Breast epithelium (tissue), 4 donors: ENCODE results near the gene SLC2A11. TPM values are rescaled to one million over a fixed set of nuclear protein-coding genes. Genes with fewer than 3 reads are reported as not detected.

Source experiments
- DNase-seq, 2 donors: peaks; one replicate each; pipeline ENCODE4 v3.0.0-alpha.2; 2019; ENCODE audit warnings: low spot score in 2 of 2
- H3K27ac ChIP-seq, 2 donors: fragments of 200-600 bp; sonication (generic) in 1 of 2; one replicate each; pipeline ENCODE4 v1.5.1; 2016 to 2019; ENCODE audit warnings: mild to moderate bottlenecking in 1 of 2
- H3K27me3 ChIP-seq, 2 donors: fragments of 200-600 bp; sonication (generic) in 1 of 2; one replicate each; pipeline versions ENCODE4 v1.5.1 to v1.6.0; 2017 to 2019; ENCODE audit warnings: control low read depth in 1 of 2, mild to moderate bottlenecking in 1 of 2
- H3K36me3 ChIP-seq: fragments of 200-600 bp; one replicate; pipeline ENCODE4 v1.5.1; 2019
- H3K4me1 ChIP-seq, 2 donors: fragments of 200-600 bp; sonication (generic); one replicate each; pipeline ENCODE4 v1.5.1; 2016 to 2019; ENCODE audit warnings: control low read depth in 1 of 2
- H3K4me3 ChIP-seq, 3 donors: fragments of 200-600 bp; sonication (generic); 1 replicate in 2 of 3; 2 replicates in 1 of 3; pipeline ENCODE4 v1.5.1; 2016 to 2019; ENCODE audit warnings: mild to moderate bottlenecking in 3 of 3, moderate library complexity in 2 of 3
- H3K9me3 ChIP-seq, 2 donors: fragments of 200-600 bp; sonication (generic) in 1 of 2; one replicate each; pipeline ENCODE4 v1.5.1; 2016 to 2019; ENCODE audit warnings: control low read depth in 1 of 2
- POLR2A ChIP-seq: fragments of 450-650 bp; IDR thresholded peaks from one replicate; pipeline ENCODE4 v1.6.1; 2016; ENCODE audit warnings: antibody characterized with exemption, mild to moderate bottlenecking, moderate library complexity
- POLR2AphosphoS5 ChIP-seq, 3 donors: sonication (generic); formaldehyde crosslinking; IDR thresholded peaks; one replicate each; pipeline ENCODE4 v1.6.1; 2017; ENCODE audit warnings: antibody characterized with exemption in 3 of 3
- intact Hi-C: fragments of 100-400 bp; cut with DNase I; formaldehyde crosslinking; loops from one replicate; pipeline ENCODE4 v1.15.1; 2023; ENCODE audit warnings: low total_unique reads
- total RNA-seq, 3 donors: library from RNA; depleted of rRNA; stranded (reverse); fragments of >200 nt; gene quantifications; one replicate each; pipeline ENCODE4 v1.1.0, GENCODE V29; 2016
- TF ChIP-seq, protein P1 (sequence below), 3 donors: fragments of 450-650 bp; IDR thresholded peaks; one replicate each; pipeline ENCODE4 v1.5.1; 2016 to 2017; ENCODE audit warnings: antibody characterized with exemption in 3 of 3, mild to moderate bottlenecking in 3 of 3, moderate library complexity in 3 of 3

Gene SLC2A11
- total RNA-seq, 3 donors from 2014 or later, result 10.2 to 17.0 (median 13.1) TPM

DNA sequence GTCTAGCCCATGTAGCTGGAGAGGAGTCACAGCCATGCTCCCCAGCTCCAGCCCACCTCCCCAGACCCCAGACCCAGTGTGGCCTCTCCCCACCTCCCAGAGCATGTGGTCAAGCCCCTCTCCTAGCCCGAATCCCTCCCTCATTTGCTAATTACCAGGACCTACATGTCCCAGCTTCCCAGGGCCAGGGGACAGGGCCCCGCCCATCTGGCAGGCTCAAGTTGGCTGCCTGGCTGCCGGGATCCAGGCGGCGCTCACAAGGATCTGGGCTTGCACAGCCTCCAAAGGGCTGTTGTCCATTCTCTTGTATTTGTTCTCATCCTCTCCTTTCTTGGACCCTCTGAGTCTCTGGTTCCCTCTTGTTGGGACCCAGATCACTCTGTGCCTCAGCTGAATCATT is 31.9 kb downstream of the SLC2A11 start:
- no peak overlapping the region for H3K4me3 ChIP-seq
- TF ChIP-seq, protein P1, sequence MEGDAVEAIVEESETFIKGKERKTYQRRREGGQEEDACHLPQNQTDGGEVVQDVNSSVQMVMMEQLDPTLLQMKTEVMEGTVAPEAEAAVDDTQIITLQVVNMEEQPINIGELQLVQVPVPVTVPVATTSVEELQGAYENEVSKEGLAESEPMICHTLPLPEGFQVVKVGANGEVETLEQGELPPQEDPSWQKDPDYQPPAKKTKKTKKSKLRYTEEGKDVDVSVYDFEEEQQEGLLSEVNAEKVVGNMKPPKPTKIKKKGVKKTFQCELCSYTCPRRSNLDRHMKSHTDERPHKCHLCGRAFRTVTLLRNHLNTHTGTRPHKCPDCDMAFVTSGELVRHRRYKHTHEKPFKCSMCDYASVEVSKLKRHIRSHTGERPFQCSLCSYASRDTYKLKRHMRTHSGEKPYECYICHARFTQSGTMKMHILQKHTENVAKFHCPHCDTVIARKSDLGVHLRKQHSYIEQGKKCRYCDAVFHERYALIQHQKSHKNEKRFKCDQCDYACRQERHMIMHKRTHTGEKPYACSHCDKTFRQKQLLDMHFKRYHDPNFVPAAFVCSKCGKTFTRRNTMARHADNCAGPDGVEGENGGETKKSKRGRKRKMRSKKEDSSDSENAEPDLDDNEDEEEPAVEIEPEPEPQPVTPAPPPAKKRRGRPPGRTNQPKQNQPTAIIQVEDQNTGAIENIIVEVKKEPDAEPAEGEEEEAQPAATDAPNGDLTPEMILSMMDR (IDR thresholded peaks at IDR 0.05), result no peak
- TF ChIP-seq POLR2AphosphoS5 (IDR thresholded peaks at IDR 0.05) (no peak), POLR2A (no peak)
- no peak for DNase-seq
- H3K9me3 ChIP-seq, result no peaks in the 10 kb centered on the region
- H3K27ac ChIP-seq, result no peak overlapping the region
- no peaks in the 10 kb centered on the region for H3K4me1 ChIP-seq
- intact Hi-C loops, result no loop called here
- no peaks in the 10 kb centered on the region for H3K36me3 ChIP-seq
- H3K27me3 ChIP-seq, result no peaks in the 10 kb centered on the region

DNA sequence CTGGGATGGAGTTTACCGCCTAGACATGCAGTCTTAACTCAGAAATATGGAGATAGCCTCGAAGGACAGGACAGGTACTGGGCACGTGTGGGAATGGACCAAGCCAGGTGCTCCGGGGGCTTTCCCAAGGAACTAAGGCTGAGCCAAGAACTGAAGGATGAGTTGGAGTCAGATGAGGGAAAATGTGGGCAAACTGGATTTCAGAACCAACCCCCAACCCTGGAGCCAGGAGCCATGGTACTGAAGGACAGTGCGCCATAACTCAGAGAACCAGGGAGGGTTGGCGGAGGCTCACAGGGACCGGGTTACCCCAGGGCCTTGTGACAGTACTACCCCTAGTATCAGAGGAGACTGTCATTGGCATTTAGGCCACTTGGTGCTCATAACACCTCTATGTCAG is 34.1 kb downstream of the SLC2A11 start:
- no peak overlapping the region for H3K27ac ChIP-seq
- DNase-seq, result no peak
- H3K36me3 ChIP-seq, result no peaks in the 10 kb centered on the region
- H3K9me3 ChIP-seq, result no peaks in the 10 kb centered on the region
- intact Hi-C loops, result no loop called here
- TF ChIP-seq, protein P1 (IDR thresholded peaks at IDR 0.05), result no peak
- TF ChIP-seq POLR2A (no peak), POLR2AphosphoS5 (IDR thresholded peaks at IDR 0.05) (no peak)
- H3K4me1 ChIP-seq, result no peaks in the 10 kb centered on the region
- H3K27me3 ChIP-seq, result no peaks in the 10 kb centered on the region
- H3K4me3 ChIP-seq, result no peak overlapping the region

DNA sequence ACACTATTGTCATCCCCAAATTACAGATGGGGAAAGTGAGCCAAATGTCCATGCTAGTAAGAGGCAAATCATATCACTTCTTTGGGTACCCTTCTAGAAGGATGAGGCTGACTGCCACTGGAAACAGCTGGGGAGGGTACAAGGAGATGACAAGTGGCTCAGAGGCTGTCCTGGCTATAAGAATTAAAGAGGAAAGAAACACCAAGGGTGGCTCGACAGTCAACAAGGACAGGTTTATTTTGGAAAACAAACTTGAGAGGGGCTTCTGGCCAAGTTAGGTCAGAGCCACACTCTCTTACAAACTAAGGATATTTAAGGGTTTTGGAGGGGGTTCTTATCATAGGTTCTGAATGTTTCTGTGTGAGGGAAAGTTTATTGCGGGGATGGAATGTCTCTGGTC is 34.5 kb downstream of the SLC2A11 start:
- no peaks in the 10 kb centered on the region for H3K36me3 ChIP-seq
- no peak for DNase-seq
- intact Hi-C loops, result no loop called here
- no peaks in the 10 kb centered on the region for H3K4me1 ChIP-seq
- no peaks in the 10 kb centered on the region for H3K9me3 ChIP-seq
- TF ChIP-seq POLR2A (no peak), POLR2AphosphoS5 (IDR thresholded peaks at IDR 0.05) (no peak)
- TF ChIP-seq, protein P1 (IDR thresholded peaks at IDR 0.05), result no peak
- no peak overlapping the region for H3K4me3 ChIP-seq
- no peak overlapping the region for H3K27ac ChIP-seq
- no peaks in the 10 kb centered on the region for H3K27me3 ChIP-seq

DNA sequence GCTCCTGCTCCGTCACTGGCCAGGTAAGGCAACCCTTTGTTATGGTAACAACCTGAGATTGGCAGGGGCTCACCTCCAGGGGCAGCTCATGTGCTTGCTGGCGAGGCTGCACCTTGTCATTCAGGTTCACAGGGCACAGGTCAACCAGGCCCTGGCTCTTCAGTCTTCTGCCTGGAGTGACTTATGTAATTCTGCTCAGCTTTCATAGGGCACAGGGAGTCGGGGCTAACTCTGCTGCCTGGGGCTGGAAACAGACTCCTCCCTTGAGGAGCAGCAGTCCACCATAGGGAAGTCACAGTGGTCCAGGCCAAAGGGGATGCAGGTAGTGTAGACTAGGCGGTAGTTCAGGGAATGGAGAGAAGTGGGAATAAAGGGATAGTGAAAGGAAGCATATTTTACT is 35.0 kb downstream of the SLC2A11 start:
- DNase-seq, result no peak
- H3K27ac ChIP-seq, result peak overlapping the region in 1 of 2 donors; percentile 98
- intact Hi-C loops, result no loop called here
- no peaks in the 10 kb centered on the region for H3K36me3 ChIP-seq
- TF ChIP-seq, protein P1 (IDR thresholded peaks at IDR 0.05), result no peak
- no peak for TF ChIP-seq POLR2AphosphoS5 (IDR thresholded peaks at IDR 0.05)
- no peak for TF ChIP-seq POLR2A
- H3K4me1 ChIP-seq, result no peaks in the 10 kb centered on the region
- no peaks in the 10 kb centered on the region for H3K27me3 ChIP-seq
- H3K4me3 ChIP-seq, result no peak overlapping the region
- no peaks in the 10 kb centered on the region for H3K9me3 ChIP-seq

DNA sequence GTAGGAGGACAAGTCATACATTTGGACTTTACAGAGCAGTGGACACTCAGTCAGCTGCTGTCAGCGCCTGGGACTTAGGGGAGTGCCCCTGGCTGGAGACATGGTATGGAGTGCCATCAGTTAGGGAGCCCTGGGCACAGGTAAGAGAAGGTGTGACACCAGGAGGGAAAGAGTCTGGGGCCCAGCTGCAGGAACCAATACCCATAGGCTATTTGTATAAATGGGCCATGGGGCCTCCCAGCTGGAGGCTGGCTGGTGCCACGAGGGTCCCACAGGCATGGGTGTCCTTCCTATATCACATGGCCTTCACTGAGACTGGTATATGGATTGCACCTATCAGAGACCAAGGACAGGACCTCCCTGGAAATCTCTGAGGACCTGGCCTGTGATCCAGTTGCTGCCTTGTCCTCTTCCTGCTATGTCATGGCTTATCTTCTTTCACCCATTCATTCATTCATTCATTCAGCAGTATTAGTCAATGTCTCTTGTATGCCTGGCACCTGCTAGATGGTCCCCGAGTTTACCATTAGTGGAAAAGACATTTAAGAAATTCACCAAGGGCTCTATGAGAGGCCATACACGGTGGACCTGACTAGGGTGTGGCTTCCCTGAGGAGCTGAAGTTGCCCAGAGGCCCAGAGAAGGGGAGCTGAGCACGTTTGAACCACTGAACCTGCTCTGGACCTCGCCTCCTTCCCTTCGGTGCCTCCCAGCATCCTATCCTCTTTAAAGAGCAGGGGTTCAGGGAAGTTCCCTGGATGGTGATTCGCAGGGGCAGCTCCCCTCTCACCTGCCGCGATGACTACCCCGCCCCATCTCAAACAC is 35.7 kb downstream of the SLC2A11 start:
- intact Hi-C loops, result no loop called here
- no peaks in the 10 kb centered on the region for H3K36me3 ChIP-seq

More for the DNA sequence above, 35.7 kb downstream of the SLC2A11 start:
- H3K9me3 ChIP-seq, result no peaks in the 10 kb centered on the region
- peak overlapping the region; percentile 75 to 88 (median 86) for H3K4me3 ChIP-seq
- no peaks in the 10 kb centered on the region for H3K4me1 ChIP-seq
- TF ChIP-seq POLR2A (no peak), POLR2AphosphoS5 (IDR thresholded peaks at IDR 0.05) (no peak)
- TF ChIP-seq, protein P1 (IDR thresholded peaks at IDR 0.05), result no peak
- DNase-seq, result no peak
- H3K27me3 ChIP-seq, result no peaks in the 10 kb centered on the region
- H3K27ac ChIP-seq, result peak overlapping the region; percentile 98 to 99
